Measurements from ENCODE around the gene SRSF1. TPM values are rescaled to one million over a fixed set of nuclear protein-coding genes. Genes with fewer than 3 reads are reported as not detected.

SRSF1 gene
- total RNA-seq, 1 experiment from 2014 or later = 434 TPM

DNA sequence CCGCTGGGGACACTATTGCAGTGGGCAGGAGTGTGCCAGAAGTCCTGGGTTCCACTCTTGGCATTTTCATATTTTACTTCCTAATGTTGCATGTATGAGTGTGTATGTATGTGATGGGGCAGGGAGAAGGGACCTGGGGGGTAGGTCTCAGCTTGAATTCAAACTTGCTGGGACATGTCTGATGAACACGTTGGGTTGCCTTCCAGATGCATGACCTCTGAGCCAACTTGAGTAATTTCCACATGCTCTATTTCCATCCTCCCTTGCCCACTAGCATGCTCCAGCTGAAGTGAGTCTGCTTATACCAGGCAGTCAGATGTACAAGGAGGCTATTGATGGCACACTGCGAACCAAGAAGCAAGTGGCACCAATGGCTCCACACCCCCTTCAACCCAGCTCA, 32.9 kb upstream of the SRSF1 start:
- H3K79me2 ChIP-seq (ENCODE audit: insufficient read depth, low read length) = no peaks in the 10 kb centered on the region
- ATAC-seq = no peak
- intact Hi-C loops (cut with micrococcal nuclease) = no loop called here
- H3K4me1 ChIP-seq (ENCODE audit: control insufficient read depth in 1 of 2, insufficient read depth in 2 of 2, low read length in 2 of 2) = no peaks in the 10 kb centered on the region
- H3K9me3 ChIP-seq (ENCODE audit: control insufficient read depth in 1 of 2, insufficient read depth in 1 of 2, low read depth in 1 of 2, low read length in 2 of 2) = no peaks in the 10 kb centered on the region
- no peak for TF ChIP-seq CEBPB (IDR thresholded peaks at IDR 0.05; ENCODE audit: low read depth)
- TF ChIP-seq, protein P1, sequence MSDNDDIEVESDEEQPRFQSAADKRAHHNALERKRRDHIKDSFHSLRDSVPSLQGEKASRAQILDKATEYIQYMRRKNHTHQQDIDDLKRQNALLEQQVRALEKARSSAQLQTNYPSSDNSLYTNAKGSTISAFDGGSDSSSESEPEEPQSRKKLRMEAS (IDR thresholded peaks at IDR 0.05) = no peak
- H4K20me1 ChIP-seq (ENCODE audit: insufficient read depth) = no peaks in the 10 kb centered on the region
- H3K9ac ChIP-seq (ENCODE audit: low read length) = no peak overlapping the region
- no TSS peak for BruUV-seq (replicated peaks)
- H3K27ac ChIP-seq (ENCODE audit: low read depth, low read length) = no peak overlapping the region
- no peak overlapping the region for H3K4me3 ChIP-seq (replicated peaks in 1 of 2; ENCODE audit: low read depth in 1 of 2, low read length in 2 of 2)
- H3K9me2 ChIP-seq (ENCODE audit: insufficient read depth) = no peaks in the 10 kb centered on the region
- no peak for DNase-seq (ENCODE audit: low read depth, low spot score)
- no peaks in the 10 kb centered on the region for H3K27me3 ChIP-seq (ENCODE audit: insufficient read depth, low read length)
- ChIA-PET CTCF (no interaction called here), RAD21 (ENCODE audit: low non-redundant PET in 1 of 2, low total read pairs in 2 of 2, uncharacterized antibody in 2 of 2, unreplicated experiment in 2 of 2) (no interaction called here), POLR2A (interaction anchor here (0.9 kb wide), 1 partner anchor 43 kb away, joined by 5 read pairs; the partner anchor contains the start of gene DYNLL2)
- H3K4me2 ChIP-seq (ENCODE audit: low read length) = no peak overlapping the region
- H3K36me3 ChIP-seq (ENCODE audit: control insufficient read depth in 1 of 2, insufficient read depth in 2 of 2, low read length in 2 of 2) = no peaks in the 10 kb centered on the region
- no peak overlapping the region for H2AFZ ChIP-seq (ENCODE audit: low read depth, low read length, poor library complexity, severe bottlenecking)

DNA sequence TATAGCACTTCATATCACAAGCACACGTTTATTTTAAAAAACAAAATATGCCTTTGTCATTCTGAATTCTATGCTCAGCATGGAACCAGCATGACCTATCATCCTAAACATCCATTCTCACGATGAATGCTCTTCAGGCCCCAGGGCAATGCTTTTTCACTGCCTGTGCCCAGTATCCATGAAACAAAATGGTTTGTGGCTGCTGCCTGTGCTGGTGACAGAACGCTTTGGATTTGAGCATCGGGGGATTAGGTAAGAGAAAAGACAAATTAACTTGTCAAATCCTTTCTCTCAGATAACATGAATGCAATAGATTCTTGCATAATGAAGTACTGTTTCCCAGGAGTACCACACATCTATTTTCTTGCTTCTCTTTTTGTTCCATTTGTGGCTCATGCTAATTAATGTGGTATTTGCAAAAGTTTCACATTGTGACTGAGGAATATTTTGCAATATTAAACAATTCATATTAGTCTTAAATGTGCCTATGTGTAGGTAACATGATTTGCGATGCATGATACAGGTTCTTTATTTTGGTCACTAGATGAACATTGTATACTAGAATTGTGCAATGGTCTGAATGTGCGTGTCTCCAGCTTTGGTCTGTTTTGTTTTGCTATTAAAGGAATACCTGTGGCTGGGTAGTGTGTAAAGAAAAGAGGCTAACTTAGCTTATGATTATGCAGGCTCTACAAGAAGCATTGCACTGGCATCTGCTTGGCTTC, 25.8 kb upstream of the SRSF1 start:
- H4K20me1 ChIP-seq (ENCODE audit: insufficient read depth) = no peaks in the 10 kb centered on the region
- TF ChIP-seq POLR2AphosphoS5 (IDR thresholded peaks at IDR 0.05; ENCODE audit: low read depth, low read length) (no peak), EGR1 (IDR thresholded peaks at IDR 0.05; ENCODE audit: low read depth) (no peak), SIN3A (IDR thresholded peaks at IDR 0.05; ENCODE audit: low read depth) (no peak)
- no peak overlapping the region for H2AFZ ChIP-seq (ENCODE audit: low read depth, low read length, poor library complexity, severe bottlenecking)
- H3K79me2 ChIP-seq (ENCODE audit: insufficient read depth, low read length) = no peaks in the 10 kb centered on the region
- POLR2A ChIA-PET = no interaction called here
- H3K9me2 ChIP-seq (ENCODE audit: insufficient read depth) = no peaks in the 10 kb centered on the region
- H3K9ac ChIP-seq (ENCODE audit: low read length) = no peak overlapping the region
- H3K4me1 ChIP-seq (ENCODE audit: control insufficient read depth in 1 of 2, insufficient read depth in 2 of 2, low read length in 2 of 2) = peaks cover 0 to 4% of the 10 kb centered on the region in 2 experiments; a peak in 1 of 4 replicates
- ATAC-seq (no peak), DNase-seq (ENCODE audit: low read depth, low spot score) (no peak)
- H3K27ac ChIP-seq (ENCODE audit: low read depth, low read length) = no peak overlapping the region
- no peaks in the 10 kb centered on the region for H3K36me3 ChIP-seq (ENCODE audit: control insufficient read depth in 1 of 2, insufficient read depth in 2 of 2, low read length in 2 of 2)
- no TSS peak for BruUV-seq (replicated peaks)
- H3K4me3 ChIP-seq (replicated peaks in 1 of 2; ENCODE audit: low read depth in 1 of 2, low read length in 2 of 2) = no peak overlapping the region
- intact Hi-C loops (cut with micrococcal nuclease) = no loop called here
- no peaks in the 10 kb centered on the region for H3K9me3 ChIP-seq (ENCODE audit: control insufficient read depth in 1 of 2, insufficient read depth in 1 of 2, low read depth in 1 of 2, low read length in 2 of 2)
- no peaks in the 10 kb centered on the region for H3K27me3 ChIP-seq (ENCODE audit: insufficient read depth, low read length)
- RAD21 ChIA-PET (ENCODE audit: low non-redundant PET in 1 of 2, low total read pairs in 2 of 2, uncharacterized antibody in 2 of 2, unreplicated experiment in 2 of 2) = no interaction called here
- CTCF ChIA-PET = no interaction called here
- H3K4me2 ChIP-seq (ENCODE audit: low read length) = no peak overlapping the region
